ENCODE data around the gene CC2D1A. TPM values are rescaled to one million over a fixed set of nuclear protein-coding genes. Genes with fewer than 3 reads are reported as not detected.

Gene CC2D1A
- 10 to 100 TPM; 21.1 to 26.1 (median 24.6) TPM for total RNA-seq
- polyA plus RNA-seq = 10 to 100 TPM; 20.1 to 31.7 (median 23.1) TPM
- long read RNA-seq, donor 1, partial matches to known transcripts = 7 of 13 reads
- long read RNA-seq, donor 1, other reads (novel, unspliced or antisense) = 5 of 13 reads
- long read RNA-seq, donor 2, transcript CC2D1A-201 (29 exons, 3,581 nt) = major isoform, 5 of 46 reads
- long read RNA-seq, donor 2, partial matches to known transcripts = 29 of 46 reads
- long read RNA-seq, donor 2, other reads (novel, unspliced or antisense) = 11 of 46 reads

- 2 to 4% (median 4%) methylated on average over 68 to 86 of the region's 86 CpGs for WGBS, 3 donors
- Histone ChIP-seq H3K27me3 (ENCODE audit: insufficient read depth in 3 of 3, low read length in 2 of 3) (no peaks in the 10 kb centered on the region), H3K27ac (peak within 1 kb of the TSS; percentile 70), H3K36me3 (ENCODE audit: insufficient read depth in 1 of 2, low read depth in 1 of 2) (peaks cover 0 to 16% of the 10 kb centered on the region in 2 donors), H3K4me3 (peak within 1 kb of the TSS; percentile 83), H3K9me3 (no peaks in the 10 kb centered on the region), H3K4me1 (peaks cover 3% of the 10 kb centered on the region)
- intact Hi-C loops (cut with DNase I) = loop anchor here (5.0 kb wide), 1 partner anchor 46 kb away; the partner anchor contains the start of gene DCAF15 (in 2 of the 2)
- DNase-seq (peak; percentile 95 to 97), ATAC-seq (peak; percentile 98 to 100 (median 99))
- no peak for TF ChIP-seq CTCF (IDR thresholded peaks at IDR 0.05)
Observed at GRCh38 chr19:13905634-13906520, at the start of gene CC2D1A, which contains the start of gene BRME1. Gene CC2D1A (plus strand): TSS chr19:13906201. CDS start chr19:13906442, 241 bp downstream. Gene BRME1 (minus strand): TSS chr19:13906117. CDS start chr19:13904892, 1,225 bp downstream.

- no peak for ATAC-seq
- no peaks in the 10 kb centered on the region for H3K9me3 ChIP-seq
- intact Hi-C loops (cut with DNase I) = no loop called here
- no peak for TF ChIP-seq CTCF (IDR thresholded peaks at IDR 0.05)
- peaks cover 9% of the 10 kb centered on the region for H3K4me1 ChIP-seq
- no peaks in the 10 kb centered on the region for H3K27me3 ChIP-seq (ENCODE audit: insufficient read depth in 3 of 3, low read length in 2 of 3)
- no peak overlapping the region for H3K4me3 ChIP-seq
- no peak for DNase-seq
- no peak overlapping the region for H3K27ac ChIP-seq
- WGBS, 3 donors = 57 to 69% (median 67%) methylated on average over 2 of the region's 2 CpGs
- H3K36me3 ChIP-seq (ENCODE audit: insufficient read depth in 1 of 2, low read depth in 1 of 2) = no peaks in the 10 kb centered on the region
Observed at GRCh38 chr19:13856497-13856896, 49.5 kb upstream of the CC2D1A start.

GRCh38 chr19:13859361-13859880 is 46.6 kb upstream of the CC2D1A start:
- intact Hi-C loops (cut with DNase I) = no loop called here
- H3K9me3 ChIP-seq = no peaks in the 10 kb centered on the region
- no peak for DNase-seq
- no peak for ATAC-seq
- no peak for TF ChIP-seq CTCF (IDR thresholded peaks at IDR 0.05)
- peaks cover 0 to 4% (median 0%) of the 10 kb centered on the region in 3 donors for H3K27me3 ChIP-seq (ENCODE audit: insufficient read depth in 3 of 3, low read length in 2 of 3)
- WGBS, 3 donors = 93 to 98% (median 97%) methylated on average over 3 of the region's 3 CpGs
- no peaks in the 10 kb centered on the region for H3K36me3 ChIP-seq (ENCODE audit: insufficient read depth in 1 of 2, low read depth in 1 of 2)
- H3K27ac ChIP-seq = no peak overlapping the region
- H3K4me3 ChIP-seq = no peak overlapping the region
- peaks cover 8% of the 10 kb centered on the region for H3K4me1 ChIP-seq

GRCh38 chr19:13860679-13861391 is 45.2 kb upstream of the CC2D1A start:
- Histone ChIP-seq H3K27me3 (ENCODE audit: insufficient read depth in 3 of 3, low read length in 2 of 3) (peaks cover 0 to 13% (median 0%) of the 10 kb centered on the region in 3 donors), H3K36me3 (ENCODE audit: insufficient read depth in 1 of 2, low read depth in 1 of 2) (no peaks in the 10 kb centered on the region), H3K4me1 (peaks cover 8% of the 10 kb centered on the region), H3K27ac (peak overlapping the region; percentile 78), H3K4me3 (peak overlapping the region; percentile 63), H3K9me3 (no peaks in the 10 kb centered on the region)
- ATAC-seq = no peak
- no peak for TF ChIP-seq CTCF (IDR thresholded peaks at IDR 0.05)
- intact Hi-C loops (cut with DNase I) = loop anchor here in 1 of 2 donors (5.0 kb wide), 2 partner anchors 264 to 584 kb away; no protein-coding TSS in a partner anchor
- WGBS, 3 donors = 73 to 85% (median 73%) methylated on average over 13 of the region's 13 CpGs
- DNase-seq = peak in 1 of 2 donors; percentile 46

Data from psoas muscle (tissue), 8 donors.